ENCODE results near the gene PLEKHG5.
"Not testable (repeated sequence)": the region's sequence is repeated elsewhere in the genome, so short reads cannot be mapped to it uniquely, and the experiment has no call there.

Gene PLEKHG5

DNA sequence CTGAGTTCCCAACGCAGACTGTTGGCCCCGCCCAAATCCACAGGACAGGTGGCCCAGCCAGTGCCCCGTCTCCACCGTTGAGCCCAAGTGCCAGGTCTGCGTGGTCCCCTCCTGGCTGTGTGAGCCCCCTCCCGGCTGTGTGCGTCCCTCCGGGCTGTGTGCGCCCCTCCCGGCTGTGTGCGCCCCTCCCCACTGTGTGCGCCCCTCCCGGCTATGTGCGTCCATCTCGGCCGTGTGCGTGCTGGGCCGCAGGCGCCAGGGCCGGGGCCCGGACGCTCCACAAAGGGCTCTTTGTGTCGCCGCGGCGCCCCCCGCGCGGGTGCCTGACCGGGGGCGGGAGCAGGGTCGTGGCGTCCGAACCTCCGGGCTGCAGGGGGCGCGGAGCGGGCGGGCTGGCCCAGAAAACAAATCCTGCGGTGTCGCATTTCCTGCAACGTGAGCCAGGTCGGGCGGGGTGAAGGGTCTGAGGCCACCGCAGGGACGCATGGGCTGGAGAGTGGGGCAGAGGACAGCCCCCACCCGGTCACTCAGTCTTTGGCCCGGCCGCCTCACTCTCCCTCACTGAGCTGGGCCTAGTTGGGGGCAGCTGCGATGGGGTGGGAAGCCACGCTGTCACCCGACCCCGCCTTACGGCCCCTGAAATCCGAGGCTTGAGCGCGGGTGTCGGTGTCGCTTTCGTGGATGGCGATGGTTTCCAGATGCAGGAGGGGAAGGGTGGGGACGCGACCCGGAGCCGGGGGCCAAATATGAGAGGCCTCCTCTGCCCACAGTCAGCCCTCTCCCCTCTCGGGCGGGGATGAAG lies 44.2 kb downstream of the PLEKHG5 start:
- DNase-seq, result no peak

DNA sequence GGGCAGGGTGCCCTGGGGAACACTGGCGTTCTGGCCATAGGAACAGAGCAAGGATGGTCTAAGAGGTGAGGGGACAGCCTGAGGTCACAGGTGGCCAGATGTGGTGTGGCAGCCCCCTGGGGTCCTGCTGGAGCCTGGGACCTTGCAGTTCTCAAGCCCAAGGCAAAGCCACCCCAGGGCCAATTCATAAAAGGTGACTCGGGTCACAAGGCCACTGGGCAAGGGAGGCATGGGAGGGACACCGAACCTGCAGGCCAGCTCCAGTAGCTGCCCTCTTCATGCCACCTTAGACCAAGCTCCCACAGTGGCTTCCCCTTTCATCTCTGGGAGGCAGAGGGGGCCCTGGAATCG lies 44.8 kb downstream of the PLEKHG5 start:
- no peak for DNase-seq

DNA sequence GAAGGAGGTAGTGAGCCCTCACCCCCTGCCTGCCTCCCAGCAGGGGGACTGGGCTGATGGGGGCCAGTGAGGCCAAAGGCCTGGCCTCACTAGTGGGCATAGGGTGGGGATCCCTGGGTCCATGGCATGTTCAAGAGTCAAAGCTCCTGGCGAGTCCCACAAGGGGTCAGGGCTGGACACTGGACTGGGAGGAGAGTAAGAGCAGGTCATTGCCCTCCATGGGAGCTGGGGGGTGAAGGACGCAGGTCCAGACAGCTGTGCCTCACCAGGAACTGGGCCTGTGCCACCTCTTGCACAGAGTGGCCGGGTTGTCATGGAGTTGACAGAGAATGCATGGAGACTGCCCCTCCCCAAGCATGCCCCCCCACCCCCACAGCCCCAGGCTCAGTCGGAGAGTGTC lies 45.5 kb downstream of the PLEKHG5 start:
- not testable (repeated sequence) for DNase-seq

DNA sequence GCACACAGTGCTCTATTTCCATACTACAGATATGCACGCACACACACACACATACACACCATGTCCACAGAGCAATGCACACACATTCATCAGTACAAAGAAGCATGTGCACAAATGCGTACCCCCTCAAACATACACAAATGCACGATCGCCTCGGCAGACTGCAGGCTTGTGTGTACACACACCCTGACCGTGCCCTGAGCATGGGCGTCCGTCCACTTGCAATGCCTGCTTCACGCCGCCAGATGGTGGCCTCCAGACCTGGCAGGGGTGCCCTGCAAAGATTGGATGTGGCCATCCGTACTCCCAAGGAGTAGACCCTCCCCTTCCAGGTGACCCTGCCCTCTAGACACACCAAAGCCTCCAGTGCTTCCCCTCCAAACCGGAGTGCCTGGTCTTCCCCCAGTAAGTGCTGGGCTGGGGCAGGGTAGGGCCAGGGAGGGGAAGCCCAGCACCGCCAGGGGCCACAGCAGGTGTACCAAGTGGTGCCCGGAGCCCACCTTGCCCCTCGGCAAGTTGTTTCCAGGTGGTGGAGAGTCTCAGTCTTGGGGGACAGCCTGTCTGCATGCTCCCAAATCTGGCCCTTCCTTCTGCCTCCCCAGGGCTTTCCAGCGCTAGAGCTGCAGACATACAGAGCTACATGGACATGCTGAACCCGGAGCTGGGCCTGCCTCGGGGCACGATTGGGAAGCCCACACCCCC lies 46.3 kb downstream of the PLEKHG5 start:
- peak in 4 of 56 donors; percentile 3 to 11 (median 6) for DNase-seq

DNA sequence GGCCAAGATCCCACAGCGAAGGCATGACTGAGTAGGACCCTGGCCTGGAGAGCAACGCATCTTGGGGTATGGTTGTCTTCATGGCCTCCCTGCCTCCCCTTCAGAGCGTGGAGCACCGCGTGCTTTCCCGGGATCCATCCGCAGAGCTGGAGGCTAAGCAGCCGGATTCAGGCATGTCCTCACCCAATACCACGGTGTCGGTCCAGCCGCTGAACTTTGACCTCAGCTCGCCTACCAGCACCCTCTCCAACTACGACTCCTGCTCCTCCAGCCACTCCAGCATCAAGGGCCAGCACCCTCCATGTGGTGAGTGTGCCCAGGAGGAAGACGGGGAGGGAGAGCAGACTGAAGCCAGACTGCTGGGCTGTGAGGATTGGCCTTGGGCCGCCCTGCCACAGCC lies 47.1 kb downstream of the PLEKHG5 start:
- no peak for DNase-seq

DNA sequence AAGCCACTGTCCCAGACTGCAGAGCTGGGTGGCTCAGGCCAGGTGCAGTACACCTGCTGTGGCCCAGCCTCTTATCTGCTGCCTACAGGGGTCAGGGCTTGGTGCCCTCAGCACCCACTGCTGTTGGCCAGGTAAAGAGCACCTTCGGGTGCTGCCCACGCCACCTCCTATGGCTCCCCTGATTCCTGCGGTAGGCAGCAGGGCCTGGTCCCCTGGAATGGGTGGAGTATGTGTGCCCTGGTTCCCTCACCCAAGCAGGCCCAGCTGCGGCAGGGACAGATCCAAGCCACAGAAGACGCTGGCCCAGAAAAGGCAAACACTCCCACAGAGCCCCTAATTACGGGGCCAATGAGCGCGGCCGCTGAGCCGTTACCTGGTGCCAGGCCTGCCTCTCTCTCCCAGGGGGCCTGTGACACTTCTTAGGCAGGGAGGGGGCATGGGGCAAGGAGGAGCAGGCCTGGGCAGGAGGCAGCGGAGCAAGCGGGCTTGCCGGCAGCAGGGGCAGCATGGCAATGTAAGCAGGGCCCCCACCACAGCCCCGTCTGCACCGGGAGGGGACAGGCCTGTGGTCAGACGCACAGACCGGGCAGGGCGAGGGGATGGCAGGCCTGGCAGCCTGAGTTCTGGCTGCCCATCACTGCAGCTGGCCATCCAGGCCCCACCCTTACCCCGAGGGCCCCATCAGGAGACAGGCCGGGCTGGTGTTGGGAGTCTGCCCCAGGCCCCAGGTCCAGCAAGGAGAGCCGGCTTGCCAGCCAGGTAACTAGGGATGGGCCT lies 47.9 kb downstream of the PLEKHG5 start:
- DNase-seq, result no peak

DNA sequence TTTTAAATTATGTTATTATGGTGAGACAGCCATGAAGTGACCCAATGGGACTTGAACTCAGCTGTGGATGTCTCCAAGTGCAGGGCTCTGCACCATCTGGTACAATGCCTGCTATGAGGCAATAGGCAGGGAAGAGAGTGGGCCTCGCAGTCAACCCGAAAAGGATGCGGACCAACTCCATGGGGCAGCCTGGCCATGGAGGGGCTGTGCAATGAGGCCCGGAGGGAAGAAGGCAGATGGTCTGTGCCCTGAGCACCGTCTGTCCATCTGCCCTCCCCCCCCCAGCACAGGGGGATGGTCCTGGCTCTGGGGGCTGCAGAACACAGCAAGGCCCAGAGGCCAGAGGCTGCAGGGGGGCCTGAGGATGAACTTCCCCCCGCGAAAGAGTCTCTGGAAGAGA lies 49.9 kb downstream of the PLEKHG5 start:
- DNase-seq, result no peak

DNA sequence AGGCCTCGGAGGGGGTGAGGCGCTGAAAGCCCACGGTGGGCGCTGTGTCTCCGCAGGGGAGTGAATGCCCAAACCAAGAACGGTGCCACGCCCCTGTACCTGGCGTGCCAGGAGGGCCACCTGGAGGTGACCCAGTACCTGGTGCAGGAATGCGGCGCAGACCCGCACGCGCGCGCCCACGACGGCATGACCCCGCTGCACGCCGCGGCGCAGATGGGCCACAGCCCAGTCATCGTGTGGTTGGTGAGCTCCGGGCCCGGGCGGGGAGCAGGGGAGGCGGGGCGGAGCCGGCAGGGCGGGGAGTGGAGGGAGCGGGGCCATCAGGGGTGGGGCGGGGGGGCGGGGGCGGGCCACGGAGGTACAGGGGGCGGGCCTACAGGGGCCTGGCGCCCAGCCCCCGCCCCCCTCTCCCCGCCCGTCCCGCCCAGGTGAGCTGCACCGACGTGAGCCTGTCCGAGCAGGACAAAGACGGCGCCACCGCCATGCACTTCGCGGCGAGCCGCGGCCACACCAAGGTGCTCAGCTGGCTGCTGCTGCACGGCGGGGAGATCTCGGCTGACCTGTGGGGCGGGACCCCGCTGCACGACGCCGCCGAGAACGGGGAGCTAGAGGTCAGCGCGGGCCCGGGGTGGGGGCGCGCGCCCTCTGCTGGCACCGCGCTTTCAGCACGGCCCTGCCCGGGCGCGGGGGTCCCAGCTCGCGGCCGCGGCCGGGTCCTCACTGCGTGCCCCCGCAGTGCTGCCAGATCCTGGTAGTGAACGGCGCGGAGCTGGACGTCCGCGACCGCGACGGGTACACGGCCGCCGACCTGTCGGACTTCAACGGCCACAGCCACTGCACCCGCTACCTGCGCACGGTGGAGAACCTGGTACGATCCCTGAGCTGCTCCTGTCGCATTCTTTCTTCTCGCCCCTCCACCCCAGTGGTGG lies 51.0 kb downstream of the PLEKHG5 start:
- peak in 1 of 56 donors; percentile 46 for DNase-seq

DNA sequence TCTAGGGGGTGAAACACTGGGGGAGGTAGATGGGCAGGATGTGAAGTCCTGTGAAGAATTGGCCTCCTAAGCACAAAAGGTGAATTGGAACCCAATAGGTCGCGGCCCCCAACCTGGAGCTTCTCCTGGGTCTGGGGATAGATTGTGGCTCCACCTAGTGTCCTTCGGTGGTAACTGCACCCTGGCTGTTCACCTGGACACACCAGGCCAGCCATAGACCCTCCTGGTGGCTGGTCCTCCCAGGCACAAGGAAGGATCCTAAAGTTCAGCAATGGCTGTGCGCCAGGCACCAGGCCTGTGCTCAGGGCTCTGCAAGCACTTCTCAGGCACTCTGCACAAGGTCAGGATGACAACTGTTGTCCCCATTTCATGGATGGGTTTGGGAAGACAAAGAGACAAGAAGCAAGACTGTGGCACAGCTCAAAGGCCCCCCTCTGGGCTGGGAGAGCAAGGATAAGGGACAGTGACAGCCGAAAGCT lies 53.4 kb downstream of the PLEKHG5 start:
- DNase-seq, result peak in 43 of 56 donors; percentile 5 to 69 (median 27)

DNA sequence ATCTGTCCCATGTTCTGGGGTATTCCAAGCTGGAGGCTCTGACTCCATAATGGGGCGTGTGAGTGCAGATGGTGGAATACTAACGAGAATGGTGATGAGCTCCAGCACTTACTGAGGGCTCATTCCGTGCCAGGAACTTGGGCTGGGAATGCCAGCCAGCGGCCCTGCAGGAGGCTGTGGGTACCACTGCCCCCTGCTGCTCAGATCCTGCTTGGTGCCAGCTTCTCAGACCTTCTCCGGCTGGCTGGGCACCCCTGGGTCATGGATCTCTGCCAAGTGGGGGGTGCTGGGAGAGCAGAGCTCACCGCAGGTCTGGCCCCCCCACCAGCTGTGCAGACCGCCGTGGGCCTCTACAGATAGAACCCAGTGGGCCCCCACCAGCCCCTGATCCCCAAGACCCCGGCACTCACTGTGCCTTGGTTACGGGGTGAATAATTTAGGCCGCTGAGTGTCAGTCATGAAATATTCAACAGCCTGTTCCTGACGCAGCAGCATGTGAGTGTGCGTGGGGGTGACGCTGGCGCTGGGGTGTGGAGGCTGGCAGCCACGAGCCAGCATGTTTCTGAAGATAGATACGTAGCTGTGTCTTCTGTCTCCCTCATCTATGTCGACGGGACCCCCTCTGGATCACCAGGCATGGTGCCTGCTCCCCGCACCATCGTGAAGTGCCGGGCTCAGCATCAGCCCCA lies 54.3 kb downstream of the PLEKHG5 start:
- peak in 52 of 56 donors; percentile 8 to 87 (median 60) for DNase-seq

DNA sequence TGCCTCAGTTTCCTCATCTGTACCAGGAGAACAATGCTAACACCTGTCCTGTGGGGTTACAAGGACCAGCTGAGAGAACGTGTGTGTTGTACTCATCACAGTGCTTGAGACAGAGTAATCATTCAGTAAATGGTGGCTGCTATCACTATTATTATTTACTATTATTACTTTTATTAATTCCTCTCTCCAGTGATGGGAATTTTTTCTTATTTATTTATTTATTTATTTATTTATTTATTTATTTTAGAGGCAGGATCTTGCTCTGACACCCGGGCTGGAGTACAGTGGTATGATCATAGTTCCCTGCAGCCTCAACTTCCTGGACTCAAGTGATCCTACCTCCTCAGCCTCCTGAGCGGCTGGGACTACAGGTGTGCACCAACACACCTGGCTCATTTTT lies 55.2 kb downstream of the PLEKHG5 start:
- not testable (repeated sequence) for DNase-seq

DNA sequence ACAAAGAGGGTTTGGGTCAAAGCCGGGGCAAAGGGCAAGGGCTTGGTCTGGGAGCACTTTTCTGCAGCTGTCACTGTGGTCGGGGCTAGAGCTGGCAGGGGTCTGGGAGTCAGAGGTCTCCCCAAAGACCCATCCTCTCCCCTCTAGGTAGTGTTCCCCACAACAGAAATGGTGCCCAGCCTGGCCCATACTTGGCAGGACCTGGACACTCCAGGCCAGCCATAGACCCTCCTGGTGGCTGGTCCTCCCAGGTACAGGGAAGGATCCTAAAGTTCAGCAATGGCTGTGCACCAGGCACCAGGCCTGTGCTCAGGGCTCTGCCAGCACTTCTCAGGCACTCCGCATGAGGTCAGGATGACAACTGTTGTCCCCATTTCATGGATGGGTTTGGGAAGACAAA lies 55.9 kb downstream of the PLEKHG5 start:
- DNase-seq, result no peak

DNA sequence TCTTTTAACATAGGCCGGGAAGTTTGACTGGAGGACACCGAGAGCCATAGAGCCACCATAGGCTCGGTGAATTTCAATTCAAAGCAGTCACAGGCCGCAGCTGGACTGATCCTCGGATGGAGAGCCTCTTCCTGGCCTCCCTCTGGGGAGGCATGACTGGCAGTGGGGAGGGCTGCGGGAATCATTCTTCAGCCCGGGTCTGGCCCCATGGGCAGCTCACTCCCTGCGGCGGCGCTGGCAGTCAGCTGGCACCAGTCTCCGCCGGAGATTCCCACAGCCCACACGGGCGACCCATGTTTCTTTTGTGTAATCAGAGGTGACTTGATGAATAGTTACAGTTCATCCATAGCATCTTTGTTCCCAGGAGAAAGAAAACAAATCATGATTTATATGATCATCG lies 56.3 kb downstream of the PLEKHG5 start:
- DNase-seq, result no peak

DNA sequence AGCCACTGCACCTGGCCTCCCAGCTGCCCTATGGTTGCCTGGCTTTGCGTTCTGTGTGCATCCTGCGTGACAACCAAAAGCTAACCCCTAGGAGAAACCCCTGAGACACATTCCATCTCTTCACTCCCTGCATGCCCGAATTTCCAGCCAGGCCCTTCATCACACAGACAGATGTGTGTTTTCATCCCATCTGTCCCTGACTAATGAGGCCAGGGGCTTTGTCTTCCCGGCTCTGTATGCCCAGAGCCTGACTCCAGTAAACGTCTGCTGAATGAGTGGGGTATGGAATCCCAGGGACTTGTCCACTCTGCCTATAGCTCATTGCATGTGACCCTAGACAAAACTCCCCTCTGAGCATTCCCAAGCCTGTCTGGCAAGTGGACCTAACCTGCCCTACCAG lies 57.3 kb downstream of the PLEKHG5 start:
- DNase-seq, result no peak

DNA sequence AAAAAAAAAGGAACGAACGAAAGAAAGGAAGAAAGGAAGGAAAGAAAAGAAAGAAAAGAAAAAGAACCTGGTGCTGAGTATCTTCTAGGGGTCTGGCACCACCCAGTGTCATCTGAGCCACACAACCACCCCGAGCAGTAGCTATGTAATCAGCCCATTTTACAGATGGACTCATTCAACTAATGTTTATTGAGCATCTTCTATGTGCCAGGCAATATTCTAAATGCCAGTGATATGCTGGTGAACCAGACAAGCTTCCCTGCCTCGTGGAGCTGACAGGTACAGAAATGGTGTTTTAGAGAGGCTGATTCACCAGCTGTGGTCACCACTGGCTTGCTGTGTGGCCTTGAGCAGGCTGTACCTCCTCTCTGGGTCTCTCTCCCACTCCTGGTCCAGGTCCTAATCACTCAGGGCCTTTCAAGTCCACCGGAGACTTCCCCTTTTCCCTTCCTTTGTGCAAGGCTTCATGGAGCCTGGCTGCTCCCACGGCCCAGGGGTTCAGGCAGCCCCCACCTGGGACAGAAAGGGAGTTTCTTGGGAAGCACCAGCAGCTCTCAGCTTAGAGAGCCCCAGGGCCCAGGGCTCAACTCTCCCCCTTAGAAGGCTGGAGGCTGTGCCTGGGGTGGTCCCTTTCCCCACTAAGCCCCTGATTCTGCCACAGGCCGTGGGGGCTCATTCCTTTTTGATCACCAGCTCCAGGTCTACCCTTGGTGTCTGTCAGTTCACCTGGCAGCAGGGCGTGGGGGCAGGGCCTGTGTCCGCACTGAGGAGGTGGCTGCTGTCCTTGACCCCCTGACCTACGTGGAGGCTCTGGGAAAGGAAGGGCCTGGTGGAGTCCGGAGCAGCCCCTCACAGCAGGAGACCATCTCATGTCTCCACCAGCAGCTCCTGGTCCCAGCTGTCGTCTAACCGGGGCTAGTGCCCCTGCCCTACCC lies 59.6 kb downstream of the PLEKHG5 start:
- not testable (repeated sequence) for DNase-seq

DNA sequence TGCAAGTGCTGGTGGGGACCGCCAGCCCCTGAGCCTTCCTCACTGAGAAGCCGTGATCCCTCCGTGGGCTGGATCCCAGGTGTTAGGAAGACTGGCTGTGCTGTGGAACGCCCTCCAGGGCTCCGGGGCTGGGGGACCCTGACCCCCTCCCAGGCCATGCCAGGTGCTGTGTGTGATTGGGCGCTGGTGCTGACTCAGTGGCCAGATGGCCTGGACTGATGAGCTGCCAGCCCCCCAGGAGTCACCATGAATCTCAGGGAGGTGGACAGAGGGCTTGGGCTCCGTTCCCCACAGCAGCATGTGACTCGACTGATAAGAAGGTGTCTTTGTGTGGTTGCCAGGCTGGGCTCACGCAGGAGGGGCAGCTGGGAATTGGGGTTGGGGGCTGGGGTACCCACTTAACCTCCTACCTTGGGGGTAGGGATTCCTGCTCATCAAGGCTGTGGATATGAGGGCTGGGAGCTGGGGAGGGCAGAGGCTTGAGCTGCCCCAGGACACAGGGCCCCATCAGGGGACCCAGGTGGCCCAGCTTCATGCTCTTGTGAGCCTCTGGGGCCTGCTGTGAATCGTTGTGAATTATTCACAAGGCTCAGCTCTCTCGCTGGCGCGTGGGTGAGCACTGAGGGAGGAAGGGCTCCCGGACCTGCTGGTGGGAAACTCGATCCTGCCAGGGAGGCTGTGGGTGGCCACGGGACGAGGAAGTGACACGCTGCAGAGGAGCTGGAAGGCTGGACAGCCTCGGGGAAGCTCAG lies 61.6 kb downstream of the PLEKHG5 start:
- peak in 12 of 56 donors; percentile 4 to 40 (median 18) for DNase-seq

DNA sequence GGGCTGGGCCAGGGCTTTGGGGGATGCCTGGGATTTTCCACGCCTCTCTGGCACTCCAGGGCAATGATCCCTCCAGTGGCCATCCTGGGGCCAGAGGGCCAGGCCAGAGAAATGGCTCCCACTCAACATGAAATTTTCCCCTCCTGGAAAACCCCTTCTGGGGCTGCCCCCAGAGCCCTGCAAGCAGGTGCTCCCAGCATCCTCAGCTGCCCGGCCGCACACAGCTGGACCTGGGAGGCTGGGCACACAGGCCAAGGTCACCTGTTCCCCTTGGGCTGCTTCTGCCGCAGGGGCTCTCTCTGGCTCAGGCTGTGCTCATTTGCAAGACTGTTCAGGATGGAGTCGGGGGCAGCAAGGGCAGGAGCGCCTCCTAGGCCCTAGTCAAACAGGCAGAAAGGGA lies 63.0 kb downstream of the PLEKHG5 start:
- DNase-seq, result not testable (repeated sequence)

Measured in nucleus accumbens (tissue), 56 donors.